WERI-Rb-1 (cell line): ENCODE results near the gene NUP93.
"Not testable (repeated sequence)": the region's sequence is repeated elsewhere in the genome, so short reads cannot be mapped to it uniquely, and the experiment has no call there.

Experiments
- DNase-seq: peaks from one replicate; pipeline ENCODE4 v3.0.0-alpha.2; 2020
- H3K27ac ChIP-seq: fragments of 250-450 bp; sonication (Bioruptor Pico); 2 replicates; pipeline ENCODE4 v1.5.1; 2020; ENCODE audit warnings: mild to moderate bottlenecking, moderate library complexity
- H3K27me3 ChIP-seq: fragments of 250-450 bp; sonication (Bioruptor Pico); 2 replicates; pipeline ENCODE4 v1.5.1; 2021; ENCODE audit warnings: mild to moderate bottlenecking, low read depth, moderate library complexity; ENCODE audit not compliant: insufficient read depth, severe bottlenecking
- H3K36me3 ChIP-seq: fragments of 250-450 bp; sonication (Bioruptor Pico); 2 replicates; pipeline ENCODE4 v1.5.1; 2020; ENCODE audit warnings: mild to moderate bottlenecking, moderate library complexity
- H3K4me3 ChIP-seq: 2 replicates; pipeline ENCODE4 v1.5.1; 2011; ENCODE audit warnings: low read depth, mild to moderate bottlenecking, control low read depth, low read length
- H3K9me3 ChIP-seq: fragments of 250-450 bp; sonication (Bioruptor Pico); 2 replicates; pipeline ENCODE4 v1.5.1; 2021; ENCODE audit warnings: mild to moderate bottlenecking, moderate library complexity; ENCODE audit not compliant: severe bottlenecking
- CTCF ChIP-seq: IDR thresholded peaks from 2 replicates; pipeline ENCODE4 v1.5.1; 2011; ENCODE audit warnings: low read depth, mild to moderate bottlenecking, control low read depth, inconsistent platforms, low read length

NUP93 gene

DNA sequence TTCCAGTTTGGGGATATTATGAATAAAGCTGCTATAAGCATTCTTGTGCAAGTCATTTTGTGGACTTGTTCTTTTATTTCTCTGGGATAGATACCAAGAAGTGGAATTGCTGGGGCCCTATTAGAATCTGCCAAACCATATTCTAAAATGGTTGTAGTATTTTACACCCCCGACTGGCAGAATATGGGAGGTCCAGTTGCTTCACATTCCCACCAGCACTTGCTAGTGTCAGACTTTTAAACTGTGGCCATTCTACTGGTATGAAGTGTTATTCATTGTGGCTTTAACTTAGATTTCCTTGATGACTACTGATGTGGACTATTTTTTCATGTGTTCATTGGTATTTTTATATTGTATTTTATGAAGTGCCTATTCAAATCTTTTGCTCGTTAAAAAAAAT is 18.1 kb upstream of the NUP93 start:
- no peak for TF ChIP-seq CTCF
- H3K27me3 ChIP-seq: no peaks in the 10 kb centered on the region
- no peak overlapping the region for H3K27ac ChIP-seq
- no peak overlapping the region for H3K4me3 ChIP-seq
- no peak for DNase-seq
- H3K36me3 ChIP-seq: no peaks in the 10 kb centered on the region
- H3K9me3 ChIP-seq: no peaks in the 10 kb centered on the region

- Histone ChIP-seq H3K4me3 (no peak overlapping the region), H3K27ac (no peak overlapping the region), H3K9me3 (no peaks in the 10 kb centered on the region), H3K27me3 (no peaks in the 10 kb centered on the region), H3K36me3 (no peaks in the 10 kb centered on the region)
- DNase-seq: no peak
- no peak for TF ChIP-seq CTCF
Measured at GRCh38 chr16:56713794-56714193, 16.1 kb upstream of the NUP93 start.

GRCh38 chr16:56715126-56715525 is 14.8 kb upstream of the NUP93 start:
- DNase-seq: no peak

DNA sequence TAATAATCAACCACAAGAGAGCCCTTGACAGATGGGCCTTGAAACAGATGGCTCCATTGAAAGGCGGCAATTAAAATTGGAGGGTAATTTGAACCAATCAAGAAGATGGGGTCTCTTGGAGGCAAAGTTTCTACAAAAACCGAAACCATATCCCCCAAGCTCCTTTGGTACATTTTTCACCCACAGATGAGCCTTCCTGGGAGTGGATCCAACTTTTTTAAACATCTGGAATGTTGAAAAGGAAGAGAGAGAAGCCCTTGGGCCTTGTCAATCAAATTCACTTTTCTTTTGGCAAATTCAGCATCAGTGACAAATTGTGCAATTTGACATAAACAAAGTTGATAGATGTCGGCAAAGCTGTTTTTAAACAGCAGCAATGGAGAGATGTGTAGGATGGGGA is 13.2 kb upstream of the NUP93 start:
- TF ChIP-seq CTCF: no peak
- no peak for DNase-seq

More at GRCh38 chr16:56715126-56715525, 14.8 kb upstream of the NUP93 start:
- no peaks in the 10 kb centered on the region for H3K27me3 ChIP-seq
- TF ChIP-seq CTCF: no peak
- no peak overlapping the region for H3K27ac ChIP-seq
- no peaks in the 10 kb centered on the region for H3K36me3 ChIP-seq
- no peaks in the 10 kb centered on the region for H3K9me3 ChIP-seq
- H3K4me3 ChIP-seq: no peak overlapping the region

GRCh38 chr16:56717532-56717931 is 12.4 kb upstream of the NUP93 start:
- H3K4me3 ChIP-seq, H3K9me3 ChIP-seq, H3K36me3 ChIP-seq, H3K27ac ChIP-seq, H3K27me3 ChIP-seq, DNase-seq: not testable (repeated sequence)

More for the DNA sequence above, 13.2 kb upstream of the NUP93 start:
- Histone ChIP-seq H3K4me3 (no peak overlapping the region), H3K27me3 (no peaks in the 10 kb centered on the region), H3K36me3 (no peaks in the 10 kb centered on the region), H3K27ac (no peak overlapping the region), H3K9me3 (no peaks in the 10 kb centered on the region)

GRCh38 chr16:56722200-56722842 is 7.6 kb upstream of the NUP93 start:
- no peak overlapping the region for H3K27ac ChIP-seq
- no peak overlapping the region for H3K4me3 ChIP-seq
- no peak for DNase-seq
- H3K27me3 ChIP-seq: no peaks in the 10 kb centered on the region
- no peaks in the 10 kb centered on the region for H3K36me3 ChIP-seq
- no peak for TF ChIP-seq CTCF
- H3K9me3 ChIP-seq: no peaks in the 10 kb centered on the region
